ENCODE results near the gene SHKBP1.

SHKBP1 gene

DNA sequence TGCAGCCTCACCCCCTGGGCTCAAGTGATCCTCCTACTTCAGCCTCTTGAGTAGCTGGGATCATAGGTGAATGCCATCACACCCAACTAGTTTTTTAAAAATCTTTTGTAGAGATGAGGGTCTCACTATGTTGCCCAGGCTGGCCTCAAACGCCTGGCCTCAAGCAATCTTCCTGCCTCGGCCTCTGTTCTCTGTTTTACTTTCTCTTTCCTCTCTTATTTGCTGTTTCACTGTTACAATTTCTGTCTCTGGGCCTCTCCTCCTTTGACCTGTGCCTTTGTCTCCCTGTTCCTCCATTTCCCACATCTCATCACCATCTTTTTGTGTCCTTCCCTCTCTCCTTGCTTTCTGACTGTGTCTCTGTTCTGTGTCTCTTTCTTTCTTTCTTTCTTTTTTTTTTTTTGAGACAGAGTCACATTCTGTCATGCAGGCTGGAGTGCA is 9.3 kb downstream of the SHKBP1 start:
- no peak for TF ChIP-seq POLR2AphosphoS5 (IDR thresholded peaks at IDR 0.05; ENCODE audit: low read depth, low read length)

DNA sequence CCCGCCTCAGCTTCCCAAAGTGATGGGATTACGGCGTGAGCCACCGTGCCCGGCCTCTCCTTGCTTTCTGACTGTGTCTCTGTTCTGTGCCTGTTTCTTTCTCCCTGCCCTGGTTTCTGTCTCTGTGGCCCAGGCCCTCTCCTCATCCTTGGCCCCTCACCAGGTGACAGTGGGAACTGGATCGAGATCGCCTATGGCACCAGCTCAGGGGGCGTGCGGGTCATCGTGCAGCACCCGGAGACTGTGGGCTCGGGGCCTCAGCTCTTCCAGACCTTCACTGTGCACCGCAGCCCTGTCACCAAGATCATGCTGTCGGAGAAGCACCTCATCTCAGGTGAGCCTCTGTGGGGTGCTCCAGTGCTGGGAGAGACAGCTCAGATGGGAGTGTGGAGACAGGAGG is 9.9 kb downstream of the SHKBP1 start:
- no peak for TF ChIP-seq TAF1 (IDR thresholded peaks at IDR 0.05; ENCODE audit: borderline replicate concordance, insufficient read depth, low read length)
- TF ChIP-seq POLR2AphosphoS5 (IDR thresholded peaks at IDR 0.05; ENCODE audit: low read depth, low read length) = no peak
- TF ChIP-seq FOXP2 (optimal IDR thresholded peaks at IDR 0.05; ENCODE audit: borderline replicate concordance, extremely low read depth, extremely low read length, insufficient read depth) = no peak
- no peak for TF ChIP-seq SIN3A (IDR thresholded peaks at IDR 0.05; ENCODE audit: borderline replicate concordance, insufficient read depth, low read length)
- TF ChIP-seq, protein P1, sequence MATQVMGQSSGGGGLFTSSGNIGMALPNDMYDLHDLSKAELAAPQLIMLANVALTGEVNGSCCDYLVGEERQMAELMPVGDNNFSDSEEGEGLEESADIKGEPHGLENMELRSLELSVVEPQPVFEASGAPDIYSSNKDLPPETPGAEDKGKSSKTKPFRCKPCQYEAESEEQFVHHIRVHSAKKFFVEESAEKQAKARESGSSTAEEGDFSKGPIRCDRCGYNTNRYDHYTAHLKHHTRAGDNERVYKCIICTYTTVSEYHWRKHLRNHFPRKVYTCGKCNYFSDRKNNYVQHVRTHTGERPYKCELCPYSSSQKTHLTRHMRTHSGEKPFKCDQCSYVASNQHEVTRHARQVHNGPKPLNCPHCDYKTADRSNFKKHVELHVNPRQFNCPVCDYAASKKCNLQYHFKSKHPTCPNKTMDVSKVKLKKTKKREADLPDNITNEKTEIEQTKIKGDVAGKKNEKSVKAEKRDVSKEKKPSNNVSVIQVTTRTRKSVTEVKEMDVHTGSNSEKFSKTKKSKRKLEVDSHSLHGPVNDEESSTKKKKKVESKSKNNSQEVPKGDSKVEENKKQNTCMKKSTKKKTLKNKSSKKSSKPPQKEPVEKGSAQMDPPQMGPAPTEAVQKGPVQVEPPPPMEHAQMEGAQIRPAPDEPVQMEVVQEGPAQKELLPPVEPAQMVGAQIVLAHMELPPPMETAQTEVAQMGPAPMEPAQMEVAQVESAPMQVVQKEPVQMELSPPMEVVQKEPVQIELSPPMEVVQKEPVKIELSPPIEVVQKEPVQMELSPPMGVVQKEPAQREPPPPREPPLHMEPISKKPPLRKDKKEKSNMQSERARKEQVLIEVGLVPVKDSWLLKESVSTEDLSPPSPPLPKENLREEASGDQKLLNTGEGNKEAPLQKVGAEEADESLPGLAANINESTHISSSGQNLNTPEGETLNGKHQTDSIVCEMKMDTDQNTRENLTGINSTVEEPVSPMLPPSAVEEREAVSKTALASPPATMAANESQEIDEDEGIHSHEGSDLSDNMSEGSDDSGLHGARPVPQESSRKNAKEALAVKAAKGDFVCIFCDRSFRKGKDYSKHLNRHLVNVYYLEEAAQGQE (IDR thresholded peaks at IDR 0.05; ENCODE audit: insufficient read depth in 1 of 2, low read depth in 2 of 2, low read length in 2 of 2) = no peak

DNA sequence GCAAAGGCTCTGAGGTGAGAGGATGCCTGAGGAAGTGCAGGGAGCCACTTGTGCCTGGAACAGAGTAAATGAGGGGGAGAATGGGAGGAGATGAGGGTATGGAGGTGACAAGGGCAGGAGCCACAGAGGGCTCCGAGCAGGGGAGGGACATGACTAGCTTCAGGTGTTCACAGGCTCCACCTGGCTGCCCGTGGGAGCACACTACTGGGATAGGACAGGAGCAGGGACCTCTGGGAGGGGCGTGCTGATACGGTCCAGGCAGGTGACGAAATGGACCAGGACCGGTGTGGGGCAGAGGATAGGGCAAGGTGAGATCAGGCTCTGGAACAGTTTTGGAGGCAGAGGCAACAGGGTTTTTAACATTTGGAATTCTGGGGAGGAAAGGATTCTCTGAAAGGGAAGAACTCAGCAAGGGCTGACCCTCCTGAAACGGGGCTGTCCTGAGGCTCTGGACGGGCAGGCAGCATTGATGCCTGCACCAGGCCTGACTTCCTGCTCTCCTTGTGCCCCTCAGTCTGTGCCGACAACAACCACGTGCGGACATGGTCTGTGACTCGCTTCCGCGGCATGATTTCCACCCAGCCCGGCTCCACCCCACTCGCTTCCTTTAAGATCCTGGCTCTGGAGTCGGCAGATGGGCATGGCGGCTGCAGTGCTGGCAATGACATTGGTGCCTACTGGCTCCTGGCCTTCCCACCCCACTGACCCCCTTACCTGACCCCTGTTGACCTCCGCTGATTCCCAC is 11.6 kb downstream of the SHKBP1 start:
- TF ChIP-seq POLR2AphosphoS5 (IDR thresholded peaks at IDR 0.05; ENCODE audit: low read depth, low read length) (no peak), SIN3A (IDR thresholded peaks at IDR 0.05; ENCODE audit: borderline replicate concordance, insufficient read depth, low read length) (no peak), FOXP2 (optimal IDR thresholded peaks at IDR 0.05; ENCODE audit: borderline replicate concordance, extremely low read depth, extremely low read length, insufficient read depth) (no peak), TAF1 (IDR thresholded peaks at IDR 0.05; ENCODE audit: borderline replicate concordance, insufficient read depth, low read length) (no peak)
- TF ChIP-seq, protein P1 (IDR thresholded peaks at IDR 0.05; ENCODE audit: insufficient read depth in 1 of 2, low read depth in 2 of 2, low read length in 2 of 2) = no peak

DNA sequence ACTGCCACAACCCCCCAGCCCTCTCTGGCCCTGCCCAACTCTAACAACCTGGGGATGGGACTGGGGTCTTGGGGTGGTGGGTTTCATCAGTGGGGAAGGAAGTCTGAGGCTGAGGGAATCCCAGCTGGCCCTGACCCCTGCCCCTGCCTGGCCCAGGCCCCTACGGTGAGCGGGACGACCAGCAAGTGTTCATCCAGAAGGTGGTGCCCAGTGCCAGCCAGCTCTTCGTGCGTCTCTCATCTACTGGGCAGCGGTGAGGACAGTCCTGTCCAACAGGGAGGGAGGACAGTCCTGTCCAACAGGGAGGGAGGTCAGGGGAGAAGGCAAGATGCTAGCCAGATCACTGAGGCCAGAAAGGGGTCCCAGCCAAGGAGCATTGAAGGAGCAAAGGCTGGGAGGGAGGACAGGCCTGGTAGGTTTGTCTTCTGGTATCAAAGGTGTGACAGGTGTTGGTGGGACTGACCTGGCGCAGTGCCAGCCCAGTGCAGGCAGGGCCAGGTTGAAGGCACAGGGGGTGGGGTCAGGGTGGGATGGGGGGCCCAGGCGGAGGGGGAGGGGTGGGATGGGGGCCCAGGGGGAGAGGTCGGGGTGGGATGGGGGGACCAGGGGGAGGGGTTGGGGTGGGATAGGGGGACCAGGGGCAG is 12.4 kb downstream of the SHKBP1 start:
- TF ChIP-seq SIN3A (IDR thresholded peaks at IDR 0.05; ENCODE audit: borderline replicate concordance, insufficient read depth, low read length) (no peak), TAF1 (IDR thresholded peaks at IDR 0.05; ENCODE audit: borderline replicate concordance, insufficient read depth, low read length) (no peak), POLR2AphosphoS5 (IDR thresholded peaks at IDR 0.05; ENCODE audit: low read depth, low read length) (no peak), FOXP2 (optimal IDR thresholded peaks at IDR 0.05; ENCODE audit: borderline replicate concordance, extremely low read depth, extremely low read length, insufficient read depth) (no peak)
- TF ChIP-seq, protein P1 (IDR thresholded peaks at IDR 0.05; ENCODE audit: insufficient read depth in 1 of 2, low read depth in 2 of 2, low read length in 2 of 2) = no peak

DNA sequence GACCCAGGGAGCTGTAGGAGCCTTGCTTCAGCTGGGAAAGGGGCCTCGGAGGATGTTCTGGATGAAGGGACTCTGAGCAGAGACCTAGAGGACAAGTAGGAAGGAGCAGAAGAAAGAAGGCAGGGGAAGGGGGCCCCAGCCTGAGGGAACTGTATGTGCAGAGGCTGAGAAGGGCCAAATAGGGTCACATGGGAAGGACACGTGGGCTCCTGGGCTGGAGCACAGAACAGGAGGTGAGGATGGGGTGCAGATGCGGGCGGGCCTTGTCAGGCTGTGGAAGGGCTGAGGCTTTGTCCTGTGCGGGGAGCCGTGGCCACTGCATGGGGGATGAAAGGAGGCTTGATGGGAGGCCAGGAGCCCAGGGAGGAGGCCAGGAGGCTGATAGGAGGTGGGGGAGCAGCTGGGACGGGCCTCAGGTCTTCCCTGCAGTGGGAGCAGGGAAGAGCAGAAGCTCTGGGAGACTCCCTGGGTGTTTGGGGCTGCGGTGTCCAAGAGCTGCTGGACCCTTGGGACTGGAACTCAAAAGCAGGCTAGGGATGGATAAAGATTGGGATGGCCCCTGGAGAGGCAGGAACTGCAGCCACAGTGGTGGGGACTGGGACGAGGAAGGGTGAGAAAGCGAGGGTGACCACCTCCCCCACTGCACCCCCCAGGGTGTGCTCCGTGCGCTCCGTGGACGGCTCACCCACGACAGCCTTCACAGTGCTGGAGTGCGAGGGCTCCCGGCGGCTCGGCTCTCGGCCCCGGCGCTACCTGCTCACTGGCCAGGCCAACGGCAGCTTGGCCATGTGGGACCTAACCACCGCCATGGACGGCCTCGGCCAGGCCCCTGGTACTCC is 13.1 kb downstream of the SHKBP1 start:
- TF ChIP-seq TAF1 (IDR thresholded peaks at IDR 0.05; ENCODE audit: borderline replicate concordance, insufficient read depth, low read length) (no peak), POLR2AphosphoS5 (IDR thresholded peaks at IDR 0.05; ENCODE audit: low read depth, low read length) (no peak), FOXP2 (optimal IDR thresholded peaks at IDR 0.05; ENCODE audit: borderline replicate concordance, extremely low read depth, extremely low read length, insufficient read depth) (no peak), SIN3A (IDR thresholded peaks at IDR 0.05; ENCODE audit: borderline replicate concordance, insufficient read depth, low read length) (no peak)
- TF ChIP-seq, protein P1 (IDR thresholded peaks at IDR 0.05; ENCODE audit: insufficient read depth in 1 of 2, low read depth in 2 of 2, low read length in 2 of 2) = no peak
